ENCODE measurements around the gene PPIA. TPM values are rescaled to one million over a fixed set of nuclear protein-coding genes. Genes with fewer than 3 reads are reported as not detected.

The PPIA gene
- total RNA-seq, 2 experiments from 2014 or later, result 2,573 to 2,935 TPM

- BruUV-seq (replicated peaks), result no TSS peak
- DNase-seq (ENCODE audit: low spot score), result no peak
- intact Hi-C loops (cut with micrococcal nuclease; ENCODE audit: unreplicated experiment), result no loop called here
- POLR2A ChIA-PET, result interaction anchor here (1.2 kb wide), 1 partner anchor 16 kb away, joined by 3 read pairs; no protein-coding TSS in a partner anchor
- no peaks in the 10 kb centered on the region for H4K20me1 ChIP-seq (ENCODE audit: insufficient read depth, low read length)
- H3K79me2 ChIP-seq (ENCODE audit: insufficient read depth, low read depth, low read length), result no peaks in the 10 kb centered on the region
- H3K27ac ChIP-seq (ENCODE audit: low read depth, low read length, poor library complexity, severe bottlenecking), result no peak overlapping the region
- TF ChIP-seq EZH2phosphoT487 (IDR thresholded peaks at IDR 0.05; ENCODE audit: borderline replicate concordance, low read depth, low read length), result no peak
- TF ChIP-seq, protein P1, sequence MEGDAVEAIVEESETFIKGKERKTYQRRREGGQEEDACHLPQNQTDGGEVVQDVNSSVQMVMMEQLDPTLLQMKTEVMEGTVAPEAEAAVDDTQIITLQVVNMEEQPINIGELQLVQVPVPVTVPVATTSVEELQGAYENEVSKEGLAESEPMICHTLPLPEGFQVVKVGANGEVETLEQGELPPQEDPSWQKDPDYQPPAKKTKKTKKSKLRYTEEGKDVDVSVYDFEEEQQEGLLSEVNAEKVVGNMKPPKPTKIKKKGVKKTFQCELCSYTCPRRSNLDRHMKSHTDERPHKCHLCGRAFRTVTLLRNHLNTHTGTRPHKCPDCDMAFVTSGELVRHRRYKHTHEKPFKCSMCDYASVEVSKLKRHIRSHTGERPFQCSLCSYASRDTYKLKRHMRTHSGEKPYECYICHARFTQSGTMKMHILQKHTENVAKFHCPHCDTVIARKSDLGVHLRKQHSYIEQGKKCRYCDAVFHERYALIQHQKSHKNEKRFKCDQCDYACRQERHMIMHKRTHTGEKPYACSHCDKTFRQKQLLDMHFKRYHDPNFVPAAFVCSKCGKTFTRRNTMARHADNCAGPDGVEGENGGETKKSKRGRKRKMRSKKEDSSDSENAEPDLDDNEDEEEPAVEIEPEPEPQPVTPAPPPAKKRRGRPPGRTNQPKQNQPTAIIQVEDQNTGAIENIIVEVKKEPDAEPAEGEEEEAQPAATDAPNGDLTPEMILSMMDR (conservative IDR thresholded peaks at IDR 0.05; ENCODE audit: low read length), result no peak
- no peak overlapping the region for H3K4me3 ChIP-seq (ENCODE audit: low read depth, low read length, poor library complexity, severe bottlenecking)
- H3K9me2 ChIP-seq (ENCODE audit: insufficient read depth, low read length), result no peaks in the 10 kb centered on the region
- H2AFZ ChIP-seq (ENCODE audit: low read length), result no peak overlapping the region
- no peaks in the 10 kb centered on the region for H3K36me3 ChIP-seq (ENCODE audit: insufficient read depth, low read length)
- H3K4me1 ChIP-seq (ENCODE audit: insufficient read depth, low read length, poor library complexity, severe bottlenecking), result no peaks in the 10 kb centered on the region
- H3K9me3 ChIP-seq (ENCODE audit: low read length), result no peaks in the 10 kb centered on the region
- H3K4me2 ChIP-seq (ENCODE audit: low read length), result no peak overlapping the region
- CTCF ChIA-PET (ENCODE audit: unreplicated experiment), result no interaction called here
These were observed 20.9 kb upstream of the PPIA start for GRCh38 chr7:44775383-44776107.

DNA sequence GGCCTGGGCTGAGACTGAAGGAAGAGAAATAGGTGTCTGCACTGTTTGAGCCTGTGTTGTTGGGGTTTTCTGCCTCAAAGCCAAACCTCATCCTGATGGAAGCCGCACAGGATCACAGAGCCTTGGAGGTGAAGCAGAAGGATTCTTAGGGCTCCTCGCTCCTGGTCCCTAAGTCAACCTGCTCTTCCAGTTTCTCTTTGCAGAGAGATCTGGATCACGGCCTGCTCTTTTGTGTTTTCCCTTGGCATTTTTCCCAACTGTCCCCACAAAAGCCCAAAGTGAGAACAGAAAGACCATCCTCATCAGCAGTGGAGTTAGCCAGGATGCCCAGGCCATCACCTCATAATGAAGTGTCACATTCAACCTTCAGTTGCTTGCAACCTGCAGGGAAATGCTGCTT lies 20.3 kb upstream of the PPIA start:
- Histone ChIP-seq H2AFZ (ENCODE audit: low read length) (no peak overlapping the region), H3K27ac (ENCODE audit: low read depth, low read length, poor library complexity, severe bottlenecking) (no peak overlapping the region), H3K36me3 (ENCODE audit: insufficient read depth, low read length) (no peaks in the 10 kb centered on the region), H3K4me3 (ENCODE audit: low read depth, low read length, poor library complexity, severe bottlenecking) (no peak overlapping the region), H3K9me2 (ENCODE audit: insufficient read depth, low read length) (no peaks in the 10 kb centered on the region), H3K79me2 (ENCODE audit: insufficient read depth, low read depth, low read length) (no peaks in the 10 kb centered on the region), H3K4me2 (ENCODE audit: low read length) (no peak overlapping the region), H3K4me1 (ENCODE audit: insufficient read depth, low read length, poor library complexity, severe bottlenecking) (no peaks in the 10 kb centered on the region), H3K9me3 (ENCODE audit: low read length) (no peaks in the 10 kb centered on the region), H4K20me1 (ENCODE audit: insufficient read depth, low read length) (no peaks in the 10 kb centered on the region)
- TF ChIP-seq EZH2phosphoT487 (IDR thresholded peaks at IDR 0.05; ENCODE audit: borderline replicate concordance, low read depth, low read length), result no peak
- TF ChIP-seq, protein P1 (conservative IDR thresholded peaks at IDR 0.05; ENCODE audit: low read length), result no peak
- ChIA-PET CTCF (ENCODE audit: unreplicated experiment) (no interaction called here), POLR2A (no interaction called here)
- DNase-seq (ENCODE audit: low spot score), result no peak
- BruUV-seq (replicated peaks), result no TSS peak
- intact Hi-C loops (cut with micrococcal nuclease; ENCODE audit: unreplicated experiment), result no loop called here

GRCh38 chr7:44782460-44782859 lies 14.0 kb upstream of the PPIA start:
- intact Hi-C loops (cut with micrococcal nuclease; ENCODE audit: unreplicated experiment), result no loop called here
- no peak for DNase-seq (ENCODE audit: low spot score)

More at GRCh38 chr7:44782460-44782859, 14.0 kb upstream of the PPIA start:
- no peaks in the 10 kb centered on the region for H3K79me2 ChIP-seq (ENCODE audit: insufficient read depth, low read depth, low read length)
- no peak for TF ChIP-seq EZH2phosphoT487 (IDR thresholded peaks at IDR 0.05; ENCODE audit: borderline replicate concordance, low read depth, low read length)
- TF ChIP-seq, protein P1 (conservative IDR thresholded peaks at IDR 0.05; ENCODE audit: low read length), result no peak
- no peak overlapping the region for H3K4me3 ChIP-seq (ENCODE audit: low read depth, low read length, poor library complexity, severe bottlenecking)
- no TSS peak for BruUV-seq (replicated peaks)
- no peaks in the 10 kb centered on the region for H3K36me3 ChIP-seq (ENCODE audit: insufficient read depth, low read length)
- H2AFZ ChIP-seq (ENCODE audit: low read length), result no peak overlapping the region
- POLR2A ChIA-PET, result interaction anchor here (0.7 kb wide), 1 partner anchor 16 kb away, joined by 3 read pairs; no protein-coding TSS in a partner anchor
- no peaks in the 10 kb centered on the region for H3K9me2 ChIP-seq (ENCODE audit: insufficient read depth, low read length)
- no peaks in the 10 kb centered on the region for H3K9me3 ChIP-seq (ENCODE audit: low read length)
- H3K4me1 ChIP-seq (ENCODE audit: insufficient read depth, low read length, poor library complexity, severe bottlenecking), result no peaks in the 10 kb centered on the region
- H3K4me2 ChIP-seq (ENCODE audit: low read length), result no peak overlapping the region
- H3K27ac ChIP-seq (ENCODE audit: low read depth, low read length, poor library complexity, severe bottlenecking), result no peak overlapping the region
- no peaks in the 10 kb centered on the region for H4K20me1 ChIP-seq (ENCODE audit: insufficient read depth, low read length)
- CTCF ChIA-PET (ENCODE audit: unreplicated experiment), result no interaction called here
